Suprapubic skin (tissue), 4 donors: ENCODE data around the gene LSM4. TPM values are rescaled to one million over a fixed set of nuclear protein-coding genes. Genes with fewer than 3 reads are reported as not detected.

Experiments
- DNase-seq, 2 donors: peaks; one replicate each; pipeline ENCODE4 v3.0.0-alpha.2; 2019; ENCODE audit warnings: low spot score in 2 of 2
- H3K27ac ChIP-seq: fragments of 200-600 bp; sonication (generic); one replicate; pipeline ENCODE4 v1.5.1; 2019
- H3K27me3 ChIP-seq: fragments of 200-600 bp; sonication (generic); one replicate; pipeline ENCODE4 v1.5.1; 2019
- H3K36me3 ChIP-seq: fragments of 200-600 bp; sonication (generic); one replicate; pipeline ENCODE4 v1.5.1; 2019
- H3K4me1 ChIP-seq: fragments of 200-600 bp; sonication (generic); one replicate; pipeline ENCODE4 v1.5.1; 2019
- H3K4me3 ChIP-seq: fragments of 200-600 bp; sonication (generic); one replicate; pipeline ENCODE4 v1.5.1; 2019; ENCODE audit warnings: mild to moderate bottlenecking
- H3K9me3 ChIP-seq: fragments of 200-600 bp; sonication (generic); one replicate; pipeline ENCODE4 v1.5.1; 2019
- CTCF ChIP-seq, 2 donors: fragments of 200-600 bp in 1 of 2; fragments of 450-650 bp in 1 of 2; sonication (generic) in 1 of 2; IDR thresholded peaks; one replicate each; pipeline ENCODE4 v1.5.1; 2016 to 2019; ENCODE audit warnings: antibody characterized with exemption in 2 of 2, mild to moderate bottlenecking in 1 of 2, moderate library complexity in 1 of 2
- EP300 ChIP-seq: sonication (generic); formaldehyde crosslinking; IDR thresholded peaks from one replicate; pipeline ENCODE4 v1.6.1; 2017; ENCODE audit warnings: antibody characterized with exemption
- POLR2A ChIP-seq, 2 donors: fragments of 450-650 bp; IDR thresholded peaks; one replicate each; pipeline ENCODE4 v1.6.1; 2017; ENCODE audit warnings: antibody characterized with exemption in 2 of 2, mild to moderate bottlenecking in 2 of 2, moderate library complexity in 2 of 2
- POLR2AphosphoS5 ChIP-seq, 3 donors: sonication (generic); formaldehyde crosslinking; IDR thresholded peaks; one replicate each; pipeline ENCODE4 v1.6.1; 2017; ENCODE audit warnings: antibody characterized with exemption in 3 of 3
- WGBS: methylation state at CpG from one replicate; pipeline ENCODE4 v1.1.5; 2018; 5-methylcytosine and 5-hydroxymethylcytosine counted together
- total RNA-seq, 4 donors: library from RNA; depleted of rRNA; stranded (reverse); fragments of >200 nt; gene quantifications; one replicate each; pipeline ENCODE4 v1.1.0, GENCODE V29; 2016

Gene LSM4
- total RNA-seq, 4 donors from 2014 or later, result 53.1 to 115 (median 103) TPM

GRCh38 chr19:18308051-18308947 is 14.6 kb downstream of the LSM4 start:
- Histone ChIP-seq H3K36me3 (peaks cover 37% of the 10 kb centered on the region), H3K4me1 (peaks cover 47% of the 10 kb centered on the region), H3K27ac (peak overlapping the region; percentile 20)

GRCh38 chr19:18307271-18307681 is 15.6 kb downstream of the LSM4 start:
- peaks cover 28% of the 10 kb centered on the region for H3K36me3 ChIP-seq
- peak overlapping the region; percentile 20 for H3K27ac ChIP-seq
- no peaks in the 10 kb centered on the region for H3K9me3 ChIP-seq
- peaks cover 57% of the 10 kb centered on the region for H3K4me1 ChIP-seq
- H3K4me3 ChIP-seq, result no peak overlapping the region
- 53% methylated on average over 7 of the region's 19 CpGs for WGBS
- TF ChIP-seq POLR2A (IDR thresholded peaks at IDR 0.05) (no peak), POLR2AphosphoS5 (IDR thresholded peaks at IDR 0.05) (no peak), EP300 (no peak), CTCF (IDR thresholded peaks at IDR 0.05) (no peak)
- DNase-seq, result no peak
- no peaks in the 10 kb centered on the region for H3K27me3 ChIP-seq

More at GRCh38 chr19:18308051-18308947, 14.6 kb downstream of the LSM4 start:
- Histone ChIP-seq H3K27me3 (no peaks in the 10 kb centered on the region), H3K9me3 (no peaks in the 10 kb centered on the region), H3K4me3 (no peak overlapping the region)
- TF ChIP-seq POLR2AphosphoS5 (IDR thresholded peaks at IDR 0.05) (no peak), CTCF (IDR thresholded peaks at IDR 0.05) (no peak), EP300 (no peak), POLR2A (IDR thresholded peaks at IDR 0.05) (no peak)
- WGBS, result 81% methylated on average over 5 of the region's 20 CpGs
- DNase-seq, result no peak

DNA sequence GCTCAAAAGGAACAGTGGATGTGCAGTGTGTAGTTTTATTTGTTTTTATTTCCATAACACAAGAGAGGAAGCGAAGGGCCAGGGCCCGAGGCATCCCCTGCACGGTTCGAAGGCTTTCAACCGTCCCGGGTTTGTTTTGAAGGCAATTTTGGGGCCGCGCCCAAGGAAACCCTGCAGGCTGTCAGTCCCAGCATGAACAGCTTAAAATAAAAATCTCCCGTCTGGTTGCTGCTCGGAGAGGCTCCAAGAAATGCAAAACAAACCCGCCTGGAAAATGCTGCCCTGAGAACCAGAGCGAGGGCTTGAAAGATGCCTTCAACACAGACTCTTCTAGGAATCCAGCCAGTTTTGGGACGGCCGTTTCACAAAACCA is 16.0 kb downstream of the LSM4 start:
- TF ChIP-seq EP300 (no peak), POLR2AphosphoS5 (IDR thresholded peaks at IDR 0.05) (no peak), POLR2A (IDR thresholded peaks at IDR 0.05) (no peak), CTCF (IDR thresholded peaks at IDR 0.05) (no peak)
- H3K4me1 ChIP-seq, result peaks cover 59% of the 10 kb centered on the region
- DNase-seq, result no peak
- WGBS, result 55% methylated on average over 14 of the region's 14 CpGs
- no peak overlapping the region for H3K4me3 ChIP-seq
- H3K9me3 ChIP-seq, result no peaks in the 10 kb centered on the region
- peak overlapping the region; percentile 12 for H3K27ac ChIP-seq
- no peaks in the 10 kb centered on the region for H3K27me3 ChIP-seq
- peaks cover 24% of the 10 kb centered on the region for H3K36me3 ChIP-seq

GRCh38 chr19:18306209-18306887 is 16.5 kb downstream of the LSM4 start:
- no peak for DNase-seq
- TF ChIP-seq EP300, result no peak
- no peak for TF ChIP-seq CTCF (IDR thresholded peaks at IDR 0.05)
- TF ChIP-seq POLR2A (IDR thresholded peaks at IDR 0.05), result no peak
- no peak for TF ChIP-seq POLR2AphosphoS5 (IDR thresholded peaks at IDR 0.05)
- Histone ChIP-seq H3K27me3 (no peaks in the 10 kb centered on the region), H3K4me1 (peaks cover 61% of the 10 kb centered on the region), H3K4me3 (no peak overlapping the region), H3K9me3 (no peaks in the 10 kb centered on the region), H3K27ac (no peak overlapping the region), H3K36me3 (peaks cover 19% of the 10 kb centered on the region)
- WGBS, result 90% methylated on average over 18 of the region's 26 CpGs
